ENCODE results near the gene TMEM201. TPM values are rescaled to one million over a fixed set of nuclear protein-coding genes. Genes with fewer than 3 reads are reported as not detected.

TMEM201 gene
- polyA plus RNA-seq, 2 of the 4 experiments (the other 2 are of a cell fraction) = 1.9 to 8.7 TPM

DNA sequence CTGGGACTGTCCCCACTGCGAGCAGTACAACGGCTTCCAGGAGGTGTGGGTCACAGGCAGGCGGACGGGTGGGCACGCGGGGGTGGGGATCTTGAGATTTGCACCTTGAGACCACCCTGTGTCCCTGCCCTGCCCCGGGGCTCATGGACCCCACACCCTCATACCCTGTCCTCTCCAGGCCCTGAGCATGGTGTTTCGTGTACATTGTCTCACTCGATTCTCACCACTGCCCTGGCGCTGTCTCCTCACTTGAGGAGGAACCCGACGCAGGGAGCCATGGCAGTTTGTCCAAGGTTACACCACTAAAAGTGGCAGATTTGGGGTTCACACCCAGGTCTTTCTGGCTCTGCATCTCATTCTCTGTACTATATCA lies 7.2 kb downstream of the TMEM201 start:
- H3K4me1 ChIP-seq = no peaks in the 10 kb centered on the region
- ATAC-seq (no peak), FAIRE-seq (no peak), DNase-seq (ENCODE audit: low read depth in 1 of 2, low spot score in 1 of 2) (no peak)
- no peak overlapping the region for H3K4me2 ChIP-seq
- no peaks in the 10 kb centered on the region for H3K9me3 ChIP-seq
- no peak overlapping the region for H3K27ac ChIP-seq
- no peak for TF ChIP-seq ZNF302 (CRISPR knock-in tag; IDR thresholded peaks at IDR 0.05)
- no peak for TF ChIP-seq MAZ (IDR thresholded peaks at IDR 0.05; ENCODE audit: borderline replicate concordance, low read depth, low read length)
- no peak for TF ChIP-seq ZFP36 (IDR thresholded peaks at IDR 0.05; ENCODE audit: borderline replicate concordance, partially characterized antibody)
- no peak for TF ChIP-seq CHD2 (IDR thresholded peaks at IDR 0.05; ENCODE audit: low read length, partially characterized antibody)
- no peak for TF ChIP-seq JUNB (IDR thresholded peaks at IDR 0.05)
- TF ChIP-seq HOXA7 (CRISPR knock-in tag; IDR thresholded peaks at IDR 0.05) = no peak
- TF ChIP-seq, protein P1, sequence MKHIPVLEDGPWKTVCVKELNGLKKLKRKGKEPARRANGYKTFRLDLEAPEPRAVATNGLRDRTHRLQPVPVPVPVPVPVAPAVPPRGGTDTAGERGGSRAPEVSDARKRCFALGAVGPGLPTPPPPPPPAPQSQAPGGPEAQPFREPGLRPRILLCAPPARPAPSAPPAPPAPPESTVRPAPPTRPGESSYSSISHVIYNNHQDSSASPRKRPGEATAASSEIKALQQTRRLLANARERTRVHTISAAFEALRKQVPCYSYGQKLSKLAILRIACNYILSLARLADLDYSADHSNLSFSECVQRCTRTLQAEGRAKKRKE (CRISPR knock-in tag; IDR thresholded peaks at IDR 0.05; ENCODE audit: low read depth) = no peak
- no peak for TF ChIP-seq CHD4 (IDR thresholded peaks at IDR 0.05; ENCODE audit: borderline replicate concordance)
- no peak for TF ChIP-seq RCOR1 (IDR thresholded peaks at IDR 0.05; ENCODE audit: low read depth, low read length)
- TF ChIP-seq JUN (IDR thresholded peaks at IDR 0.05) = no peak
- TF ChIP-seq ZSCAN20 (CRISPR knock-in tag; IDR thresholded peaks at IDR 0.05) = no peak
- TF ChIP-seq, protein P2, sequence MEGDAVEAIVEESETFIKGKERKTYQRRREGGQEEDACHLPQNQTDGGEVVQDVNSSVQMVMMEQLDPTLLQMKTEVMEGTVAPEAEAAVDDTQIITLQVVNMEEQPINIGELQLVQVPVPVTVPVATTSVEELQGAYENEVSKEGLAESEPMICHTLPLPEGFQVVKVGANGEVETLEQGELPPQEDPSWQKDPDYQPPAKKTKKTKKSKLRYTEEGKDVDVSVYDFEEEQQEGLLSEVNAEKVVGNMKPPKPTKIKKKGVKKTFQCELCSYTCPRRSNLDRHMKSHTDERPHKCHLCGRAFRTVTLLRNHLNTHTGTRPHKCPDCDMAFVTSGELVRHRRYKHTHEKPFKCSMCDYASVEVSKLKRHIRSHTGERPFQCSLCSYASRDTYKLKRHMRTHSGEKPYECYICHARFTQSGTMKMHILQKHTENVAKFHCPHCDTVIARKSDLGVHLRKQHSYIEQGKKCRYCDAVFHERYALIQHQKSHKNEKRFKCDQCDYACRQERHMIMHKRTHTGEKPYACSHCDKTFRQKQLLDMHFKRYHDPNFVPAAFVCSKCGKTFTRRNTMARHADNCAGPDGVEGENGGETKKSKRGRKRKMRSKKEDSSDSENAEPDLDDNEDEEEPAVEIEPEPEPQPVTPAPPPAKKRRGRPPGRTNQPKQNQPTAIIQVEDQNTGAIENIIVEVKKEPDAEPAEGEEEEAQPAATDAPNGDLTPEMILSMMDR (IDR thresholded peaks at IDR 0.05) = no peak
- no peak for TF ChIP-seq SMC3 (IDR thresholded peaks at IDR 0.05)
- TF ChIP-seq TFCP2L1 (CRISPR knock-in tag; IDR thresholded peaks at IDR 0.05) = no peak
- TF ChIP-seq, protein P3, sequence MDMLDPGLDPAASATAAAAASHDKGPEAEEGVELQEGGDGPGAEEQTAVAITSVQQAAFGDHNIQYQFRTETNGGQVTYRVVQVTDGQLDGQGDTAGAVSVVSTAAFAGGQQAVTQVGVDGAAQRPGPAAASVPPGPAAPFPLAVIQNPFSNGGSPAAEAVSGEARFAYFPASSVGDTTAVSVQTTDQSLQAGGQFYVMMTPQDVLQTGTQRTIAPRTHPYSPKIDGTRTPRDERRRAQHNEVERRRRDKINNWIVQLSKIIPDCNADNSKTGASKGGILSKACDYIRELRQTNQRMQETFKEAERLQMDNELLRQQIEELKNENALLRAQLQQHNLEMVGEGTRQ (IDR thresholded peaks at IDR 0.05) = no peak
- no peak for TF ChIP-seq RNF2 (IDR thresholded peaks at IDR 0.05; ENCODE audit: borderline replicate concordance, low read depth)
- TF ChIP-seq, protein P4, sequence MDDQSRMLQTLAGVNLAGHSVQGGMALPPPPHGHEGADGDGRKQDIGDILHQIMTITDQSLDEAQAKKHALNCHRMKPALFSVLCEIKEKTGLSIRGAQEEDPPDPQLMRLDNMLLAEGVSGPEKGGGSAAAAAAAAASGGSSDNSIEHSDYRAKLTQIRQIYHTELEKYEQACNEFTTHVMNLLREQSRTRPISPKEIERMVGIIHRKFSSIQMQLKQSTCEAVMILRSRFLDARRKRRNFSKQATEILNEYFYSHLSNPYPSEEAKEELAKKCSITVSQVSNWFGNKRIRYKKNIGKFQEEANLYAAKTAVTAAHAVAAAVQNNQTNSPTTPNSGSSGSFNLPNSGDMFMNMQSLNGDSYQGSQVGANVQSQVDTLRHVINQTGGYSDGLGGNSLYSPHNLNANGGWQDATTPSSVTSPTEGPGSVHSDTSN (IDR thresholded peaks at IDR 0.05) = no peak
- TF ChIP-seq RARB (CRISPR knock-in tag; IDR thresholded peaks at IDR 0.05) = no peak
- TF ChIP-seq TP53 (CRISPR knock-in tag; IDR thresholded peaks at IDR 0.05) = no peak
- no peak for TF ChIP-seq EHF (CRISPR knock-in tag; IDR thresholded peaks at IDR 0.05)
- ChIA-PET CTCF (no interaction called here), POLR2A (no interaction called here)
- WGBS (ENCODE audit: missing lambda C conversion rate) = 93% methylated on average over 12 of the region's 12 CpGs
- no peak overlapping the region for H3K4me3 ChIP-seq

DNA sequence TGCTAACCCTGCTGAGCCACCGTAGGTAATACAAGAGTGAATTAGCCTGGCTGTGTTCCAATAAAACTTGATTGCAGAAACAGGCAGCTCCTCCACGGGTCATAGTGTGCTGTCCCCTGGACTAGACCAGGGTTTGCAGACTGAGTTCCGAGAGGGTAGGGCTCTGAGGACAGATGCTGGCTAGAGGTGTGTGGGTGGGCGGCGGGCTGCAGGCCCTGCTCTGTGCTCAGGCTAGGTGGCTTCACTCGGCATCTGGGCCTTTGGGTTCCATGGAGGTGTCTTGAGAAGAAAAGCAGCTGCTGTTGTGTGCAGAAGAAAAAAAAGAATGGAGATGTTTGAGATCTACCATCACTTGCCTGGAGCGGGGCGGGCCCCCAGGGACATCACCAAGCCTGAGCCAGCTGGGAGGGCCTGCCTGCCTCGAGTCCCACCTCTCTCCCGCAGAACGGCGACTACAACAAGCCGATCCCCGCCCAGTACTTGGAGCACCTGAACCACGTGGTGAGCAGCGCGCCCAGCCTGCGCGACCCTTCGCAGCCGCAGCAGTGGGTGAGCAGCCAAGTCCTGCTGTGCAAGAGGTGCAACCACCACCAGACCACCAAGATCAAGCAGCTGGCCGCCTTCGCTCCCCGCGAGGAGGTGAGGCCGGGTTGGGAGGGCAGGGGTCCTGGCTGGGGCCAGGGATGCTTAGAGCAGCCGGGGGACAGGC lies 7.9 kb downstream of the TMEM201 start:
- no peak for ATAC-seq
- no peak for TF ChIP-seq JUN (IDR thresholded peaks at IDR 0.05)
- TF ChIP-seq, protein P5, sequence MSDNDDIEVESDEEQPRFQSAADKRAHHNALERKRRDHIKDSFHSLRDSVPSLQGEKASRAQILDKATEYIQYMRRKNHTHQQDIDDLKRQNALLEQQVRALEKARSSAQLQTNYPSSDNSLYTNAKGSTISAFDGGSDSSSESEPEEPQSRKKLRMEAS (IDR thresholded peaks at IDR 0.05) = no peak
- TF ChIP-seq, protein P6, sequence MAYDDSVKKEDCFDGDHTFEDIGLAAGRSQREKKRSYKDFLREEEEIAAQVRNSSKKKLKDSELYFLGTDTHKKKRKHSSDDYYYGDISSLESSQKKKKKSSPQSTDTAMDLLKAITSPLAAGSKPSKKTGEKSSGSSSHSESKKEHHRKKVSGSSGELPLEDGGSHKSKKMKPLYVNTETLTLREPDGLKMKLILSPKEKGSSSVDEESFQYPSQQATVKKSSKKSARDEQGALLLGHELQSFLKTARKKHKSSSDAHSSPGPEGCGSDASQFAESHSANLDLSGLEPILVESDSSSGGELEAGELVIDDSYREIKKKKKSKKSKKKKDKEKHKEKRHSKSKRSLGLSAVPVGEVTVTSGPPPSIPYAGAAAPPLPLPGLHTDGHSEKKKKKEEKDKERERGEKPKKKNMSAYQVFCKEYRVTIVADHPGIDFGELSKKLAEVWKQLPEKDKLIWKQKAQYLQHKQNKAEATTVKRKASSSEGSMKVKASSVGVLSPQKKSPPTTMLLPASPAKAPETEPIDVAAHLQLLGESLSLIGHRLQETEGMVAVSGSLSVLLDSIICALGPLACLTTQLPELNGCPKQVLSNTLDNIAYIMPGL (CRISPR knock-in tag; IDR thresholded peaks at IDR 0.05; ENCODE audit: borderline replicate concordance) = no peak
- TF ChIP-seq HOXA7 (CRISPR knock-in tag; IDR thresholded peaks at IDR 0.05) = no peak
- TF ChIP-seq NPAS2 (CRISPR knock-in tag; IDR thresholded peaks at IDR 0.05; ENCODE audit: borderline replicate concordance) = no peak
- TF ChIP-seq PHF8 (IDR thresholded peaks at IDR 0.05; ENCODE audit: borderline replicate concordance, low read depth) = no peak
- TF ChIP-seq RNF2 (IDR thresholded peaks at IDR 0.05; ENCODE audit: borderline replicate concordance, low read depth) = no peak
- no peak for TF ChIP-seq MYC (IDR thresholded peaks at IDR 0.05; ENCODE audit: borderline replicate concordance, low read length)
- no peak overlapping the region for H3K27ac ChIP-seq
- ChIA-PET CTCF (interaction anchor here (0.6 kb wide), 1 partner anchor 105 kb away, joined by 4 read pairs; no protein-coding TSS in a partner anchor), POLR2A (no interaction called here)
- H3K9me3 ChIP-seq = no peaks in the 10 kb centered on the region
- no peak overlapping the region for H3K4me2 ChIP-seq
- 91% methylated on average over 15 of the region's 27 CpGs for WGBS (ENCODE audit: missing lambda C conversion rate)
- H3K4me3 ChIP-seq = no peak overlapping the region
- no peaks in the 10 kb centered on the region for H3K4me1 ChIP-seq
- no peak for DNase-seq (ENCODE audit: low read depth in 1 of 2, low spot score in 1 of 2)
- FAIRE-seq = no peak

Data from A549 (cell line).